Inflammatory macrophage (primary cell): ENCODE measurements around the gene ZNRF4.
A peak's percentile ranks its signal among the peaks of the same experiment; 100 is the strongest.
"Not testable (repeated sequence)": the region's sequence is repeated elsewhere in the genome, so short reads cannot be mapped to it uniquely, and the experiment has no call there.

ENCODE experiments used
- DNase-seq, 2 donors: peaks; one replicate each; pipeline ENCODE4 v3.0.0-alpha.2; 2020 to 2022

Gene ZNRF4

GRCh38 chr19:5477451-5478215, 22.4 kb downstream of the ZNRF4 start:
- DNase-seq = no peak

- DNase-seq = no peak
Measured at GRCh38 chr19:5478241-5478924, 23.2 kb downstream of the ZNRF4 start.

- no peak for DNase-seq
Measured at GRCh38 chr19:5478925-5479588, 23.8 kb downstream of the ZNRF4 start.

- DNase-seq = no peak
Measured at GRCh38 chr19:5479958-5480357, 24.7 kb downstream of the ZNRF4 start.

- DNase-seq = peak in 1 of 2 donors; percentile 38
Measured at GRCh38 chr19:5480427-5480836, 25.2 kb downstream of the ZNRF4 start.

- DNase-seq = no peak
Measured at GRCh38 chr19:5481957-5482356, 26.7 kb downstream of the ZNRF4 start.

- DNase-seq = no peak
Measured at GRCh38 chr19:5484398-5485285, 29.4 kb downstream of the ZNRF4 start.

GRCh38 chr19:5485286-5485636, 30.0 kb downstream of the ZNRF4 start:
- no peak for DNase-seq

- not testable (repeated sequence) for DNase-seq
Measured at GRCh38 chr19:5485658-5486057, 30.4 kb downstream of the ZNRF4 start.

- DNase-seq = no peak
Measured at GRCh38 chr19:5487222-5487621, 32.0 kb downstream of the ZNRF4 start.

GRCh38 chr19:5489551-5489950, 34.3 kb downstream of the ZNRF4 start:
- DNase-seq = no peak

GRCh38 chr19:5491565-5491964, 36.3 kb downstream of the ZNRF4 start:
- DNase-seq = no peak

GRCh38 chr19:5492281-5492634, 37.0 kb downstream of the ZNRF4 start:
- DNase-seq = no peak

GRCh38 chr19:5492635-5493409, 37.6 kb downstream of the ZNRF4 start:
- no peak for DNase-seq

- DNase-seq = no peak
Measured at GRCh38 chr19:5494773-5495172, 39.6 kb downstream of the ZNRF4 start.

- DNase-seq = no peak
Measured at GRCh38 chr19:5495792-5496191, 40.6 kb downstream of the ZNRF4 start.

- no peak for DNase-seq
Measured at GRCh38 chr19:5497297-5497696, 42.1 kb downstream of the ZNRF4 start.

- DNase-seq = no peak
Measured at GRCh38 chr19:5498830-5499550, 43.8 kb downstream of the ZNRF4 start.

GRCh38 chr19:5501907-5502306, 46.7 kb downstream of the ZNRF4 start:
- no peak for DNase-seq

- no peak for DNase-seq
Measured at GRCh38 chr19:5503598-5503997, 48.4 kb downstream of the ZNRF4 start.

- DNase-seq = no peak
Measured at GRCh38 chr19:5504114-5504513, 48.9 kb downstream of the ZNRF4 start.
